PC-3 (cell line): ENCODE measurements around the gene C9. TPM values are rescaled to one million over a fixed set of nuclear protein-coding genes. Genes with fewer than 3 reads are reported as not detected.

Source experiments
- ATAC-seq: fragments of 200-7000 bp; cut with Tn5 transposase; 2 replicates; pipeline ENCODE4 v1.9.1; 2020; ENCODE audit warnings: mild to moderate bottlenecking, moderate library complexity
- BruUV-seq: library from RNA; stranded (reverse); fragments of 400-500 nt; replicated peaks from 2 replicates; lab custom pipeline; 2021; lab: Mats Ljungman, UMichigan
- CTCF ChIA-PET: fragments of 300-600 bp; sonication (Branson Sonifier 250); formaldehyde crosslinking; loops from one replicate; lab custom pipeline; 2022; ENCODE audit warnings: antibody characterized with exemption; lab: Charles Lee
- POLR2A ChIA-PET: fragments of 300-600 bp; sonication (Branson Sonifier 250); formaldehyde crosslinking; loops from one replicate; lab custom pipeline; 2022; ENCODE audit warnings: antibody characterized with exemption; ENCODE audit not compliant: unreplicated experiment; lab: Charles Lee
- DNase-seq: peaks from one replicate; pipeline ENCODE4 v3.0.0-alpha.2; 2015
- H2AFZ ChIP-seq: fragments of 300-600 bp; sonication (generic); 2 replicates; pipeline ENCODE4 v1.6.0; 2016; ENCODE audit warnings: antibody characterized with exemption, low read length
- H3F3A ChIP-seq: fragments of 300-600 bp; sonication (generic); one replicate; pipeline ENCODE4 v1.6.0; 2017; ENCODE audit warnings: antibody characterized with exemption, low read length, control low read depth, mild to moderate bottlenecking; ENCODE audit not compliant: unreplicated experiment
- H3K27ac ChIP-seq: fragments of 300-600 bp; sonication (generic); 2 replicates; pipeline ENCODE4 v1.5.1; 2016; ENCODE audit warnings: mild to moderate bottlenecking, low read length
- H3K27me3 ChIP-seq: fragments of 300-600 bp; sonication (generic); 2 replicates; pipeline ENCODE4 v1.6.1; 2016; ENCODE audit warnings: low read length, mixed read lengths
- H3K36me3 ChIP-seq: fragments of 300-600 bp; sonication (generic); 2 replicates; pipeline ENCODE4 v1.6.1; 2016; ENCODE audit warnings: low read depth, mixed run types, low read length, mixed read lengths
- H3K4me1 ChIP-seq: fragments of 300-600 bp; sonication (generic); 2 replicates; pipeline ENCODE4 v1.5.1; 2016; ENCODE audit warnings: low read length; ENCODE audit not compliant: insufficient read depth
- H3K4me2 ChIP-seq: fragments of 300-600 bp; sonication (generic); 2 replicates; pipeline ENCODE4 v1.6.0; 2016; ENCODE audit warnings: low read length
- H3K4me3 ChIP-seq: fragments of 300-600 bp; sonication (generic); 2 replicates; pipeline ENCODE4 v1.5.1; 2016; ENCODE audit warnings: mild to moderate bottlenecking, low read length, mixed read lengths
- H3K79me2 ChIP-seq: fragments of 300-600 bp; sonication (generic); 2 replicates; pipeline ENCODE4 v1.6.1; 2017; ENCODE audit warnings: low read length, mixed read lengths
- H3K9ac ChIP-seq: fragments of 300-600 bp; sonication (generic); 2 replicates; pipeline ENCODE4 v1.6.0; 2016; ENCODE audit warnings: mild to moderate bottlenecking, low read length
- H3K9me2 ChIP-seq: fragments of 300-600 bp; sonication (generic); replicated peaks from 2 replicates; pipeline ENCODE4 v1.6.1; 2016; ENCODE audit warnings: mixed run types, low read length, mixed read lengths
- H3K9me3 ChIP-seq: fragments of 300-600 bp; sonication (generic); 2 replicates; pipeline ENCODE4 v1.6.1; 2016; ENCODE audit warnings: low read length, mixed read lengths
- H4K20me1 ChIP-seq: fragments of 300-600 bp; sonication (generic); 2 replicates; pipeline ENCODE4 v1.6.1; 2016; ENCODE audit warnings: low read length, mixed read lengths
- EZH2 ChIP-seq: fragments of 300-600 bp; sonication (generic); IDR thresholded peaks from one replicate; pipeline ENCODE4 v1.6.1; 2017; ENCODE audit warnings: antibody characterized with exemption, mild to moderate bottlenecking, low read length; ENCODE audit not compliant: unreplicated experiment
- EZH2phosphoT487 ChIP-seq: fragments of 300-600 bp; sonication (generic); IDR thresholded peaks from 2 replicates; pipeline ENCODE4 v1.6.1; 2018; ENCODE audit warnings: mild to moderate bottlenecking, antibody characterized with exemption, low read length, borderline replicate concordance
- intact Hi-C: fragments of 100-400 bp; cut with micrococcal nuclease; formaldehyde crosslinking; loops from 2 replicates; pipeline ENCODE4 v1.9.0; 2023
- total RNA-seq: library from RNA; depleted of rRNA; stranded (reverse); fragments of >200 nt; gene quantifications from 2 replicates; pipeline ENCODE4 v1.2.3, GENCODE V29; 2014
- TF ChIP-seq, protein P1 (sequence below): fragments of 300-600 bp; sonication (generic); conservative IDR thresholded peaks from 2 replicates; pipeline ENCODE4 v1.5.1; 2017; ENCODE audit warnings: antibody characterized with exemption, low read depth, mild to moderate bottlenecking, low read length

Gene C9
- total RNA-seq, 1 experiment from 2014 or later = not detected

DNA sequence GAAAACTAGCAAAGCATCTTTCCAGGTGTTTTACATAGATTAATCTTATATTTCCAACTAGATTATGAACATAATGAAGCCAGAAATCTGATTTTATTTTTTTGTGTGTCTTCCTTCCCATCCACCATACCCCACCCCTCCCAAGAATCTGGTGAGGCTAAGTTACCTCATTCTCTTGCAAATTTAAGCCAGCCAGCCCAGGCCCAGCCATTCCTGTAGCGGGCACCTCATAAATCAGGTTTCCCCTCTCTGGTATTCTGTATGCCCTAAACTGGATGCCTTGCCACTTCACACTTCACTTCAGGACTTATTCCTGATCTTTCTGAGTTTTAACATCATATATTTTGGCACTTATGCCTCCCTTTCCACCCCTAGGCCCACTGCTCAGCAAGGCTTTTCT, 21.8 kb downstream of the C9 start:
- no peaks in the 10 kb centered on the region for H3K9me3 ChIP-seq
- H3K9me2 ChIP-seq = no peaks in the 10 kb centered on the region
- no TSS peak for BruUV-seq
- H3K9ac ChIP-seq = no peak overlapping the region
- ChIA-PET CTCF (no interaction called here), POLR2A (no interaction called here)
- intact Hi-C loops = no loop called here
- H3F3A ChIP-seq = no peaks in the 10 kb centered on the region
- no peaks in the 10 kb centered on the region for H3K79me2 ChIP-seq
- H3K4me1 ChIP-seq = no peaks in the 10 kb centered on the region
- no peaks in the 10 kb centered on the region for H3K36me3 ChIP-seq
- H3K27ac ChIP-seq = no peak overlapping the region
- H3K4me2 ChIP-seq = no peak overlapping the region
- ATAC-seq (no peak), DNase-seq (no peak)
- H3K27me3 ChIP-seq = no peaks in the 10 kb centered on the region
- H3K4me3 ChIP-seq = no peak overlapping the region
- H2AFZ ChIP-seq = no peak overlapping the region
- TF ChIP-seq, protein P1, sequence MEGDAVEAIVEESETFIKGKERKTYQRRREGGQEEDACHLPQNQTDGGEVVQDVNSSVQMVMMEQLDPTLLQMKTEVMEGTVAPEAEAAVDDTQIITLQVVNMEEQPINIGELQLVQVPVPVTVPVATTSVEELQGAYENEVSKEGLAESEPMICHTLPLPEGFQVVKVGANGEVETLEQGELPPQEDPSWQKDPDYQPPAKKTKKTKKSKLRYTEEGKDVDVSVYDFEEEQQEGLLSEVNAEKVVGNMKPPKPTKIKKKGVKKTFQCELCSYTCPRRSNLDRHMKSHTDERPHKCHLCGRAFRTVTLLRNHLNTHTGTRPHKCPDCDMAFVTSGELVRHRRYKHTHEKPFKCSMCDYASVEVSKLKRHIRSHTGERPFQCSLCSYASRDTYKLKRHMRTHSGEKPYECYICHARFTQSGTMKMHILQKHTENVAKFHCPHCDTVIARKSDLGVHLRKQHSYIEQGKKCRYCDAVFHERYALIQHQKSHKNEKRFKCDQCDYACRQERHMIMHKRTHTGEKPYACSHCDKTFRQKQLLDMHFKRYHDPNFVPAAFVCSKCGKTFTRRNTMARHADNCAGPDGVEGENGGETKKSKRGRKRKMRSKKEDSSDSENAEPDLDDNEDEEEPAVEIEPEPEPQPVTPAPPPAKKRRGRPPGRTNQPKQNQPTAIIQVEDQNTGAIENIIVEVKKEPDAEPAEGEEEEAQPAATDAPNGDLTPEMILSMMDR = no peak
- TF ChIP-seq EZH2phosphoT487 (no peak), EZH2 (no peak)
- H4K20me1 ChIP-seq = no peaks in the 10 kb centered on the region

DNA sequence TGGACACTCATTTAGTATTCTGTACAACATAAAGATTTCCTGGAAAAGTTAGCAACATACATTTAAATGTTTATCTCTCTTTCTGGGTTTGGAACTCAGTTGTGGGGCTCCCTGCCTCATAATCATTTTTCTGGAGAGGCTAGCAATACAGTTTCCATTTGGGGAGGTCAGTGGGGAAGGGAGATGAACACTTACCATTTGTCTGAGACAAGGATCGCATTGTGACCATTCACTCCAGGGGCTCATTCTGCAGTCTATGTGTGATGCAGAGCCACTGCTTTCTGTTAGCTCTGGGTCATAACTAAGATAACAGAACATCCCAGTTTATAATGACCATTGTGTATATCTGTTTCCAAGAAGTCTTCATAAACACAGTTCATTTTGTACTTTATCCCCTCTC, 22.4 kb downstream of the C9 start:
- Histone ChIP-seq H3K4me1 (no peaks in the 10 kb centered on the region), H3F3A (no peaks in the 10 kb centered on the region), H3K9me2 (no peaks in the 10 kb centered on the region), H3K9me3 (no peaks in the 10 kb centered on the region), H3K4me2 (no peak overlapping the region), H3K36me3 (no peaks in the 10 kb centered on the region), H4K20me1 (no peaks in the 10 kb centered on the region), H3K79me2 (no peaks in the 10 kb centered on the region), H2AFZ (no peak overlapping the region), H3K9ac (no peak overlapping the region), H3K27ac (no peak overlapping the region), H3K27me3 (no peaks in the 10 kb centered on the region), H3K4me3 (no peak overlapping the region)
- intact Hi-C loops = no loop called here
- ChIA-PET CTCF (no interaction called here), POLR2A (no interaction called here)
- no peak for ATAC-seq
- no TSS peak for BruUV-seq
- TF ChIP-seq, protein P1 = no peak
- no peak for TF ChIP-seq EZH2phosphoT487
- no peak for TF ChIP-seq EZH2
- DNase-seq = no peak

DNA sequence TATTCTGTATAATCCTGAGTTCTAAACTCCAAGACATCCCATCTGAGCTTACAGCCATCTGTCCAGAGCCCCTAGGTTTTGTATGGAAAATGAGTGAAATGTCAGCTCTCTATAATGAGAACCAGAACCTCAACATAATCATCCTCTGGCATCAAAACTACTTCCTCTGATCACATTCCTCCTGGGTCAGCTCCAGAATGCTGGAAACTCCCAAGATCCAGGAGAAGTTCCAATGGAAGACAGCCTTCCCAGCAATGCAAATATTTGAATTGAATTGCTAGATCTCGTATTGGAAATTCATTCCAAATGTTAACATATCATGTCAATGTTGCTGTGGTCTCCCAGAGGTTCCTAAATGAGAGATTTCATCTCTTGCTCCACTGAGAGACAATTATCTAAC, 23.8 kb downstream of the C9 start:
- H3K4me2 ChIP-seq = no peak overlapping the region
- no peak overlapping the region for H2AFZ ChIP-seq
- H3K36me3 ChIP-seq = no peaks in the 10 kb centered on the region
- H4K20me1 ChIP-seq = no peaks in the 10 kb centered on the region
- no peak overlapping the region for H3K27ac ChIP-seq
- no peaks in the 10 kb centered on the region for H3K79me2 ChIP-seq
- no peaks in the 10 kb centered on the region for H3F3A ChIP-seq
- H3K9me3 ChIP-seq = no peaks in the 10 kb centered on the region
- no peak overlapping the region for H3K9ac ChIP-seq
- no peak overlapping the region for H3K4me3 ChIP-seq
- no peaks in the 10 kb centered on the region for H3K4me1 ChIP-seq
- ChIA-PET POLR2A (no interaction called here), CTCF (no interaction called here)
- intact Hi-C loops = no loop called here
- H3K9me2 ChIP-seq = no peaks in the 10 kb centered on the region
- TF ChIP-seq, protein P1 = no peak
- TF ChIP-seq EZH2 = no peak
- TF ChIP-seq EZH2phosphoT487 = no peak
- ATAC-seq (no peak), DNase-seq (no peak)
- BruUV-seq = no TSS peak
- no peaks in the 10 kb centered on the region for H3K27me3 ChIP-seq
